Hematopoietic multipotent progenitor cell treated with erythropoietin and hydrocortisone succinate and interleukin-3 and kit ligand, for 4 days (in vitro differentiated cells): ENCODE data around the gene SLC6A19.
"Not testable (repeated sequence)": the region's sequence is repeated elsewhere in the genome, so short reads cannot be mapped to it uniquely, and the experiment has no call there.

ENCODE experiments used
- DNase-seq: peaks from one replicate; pipeline ENCODE4 v3.0.0-alpha.2; 2015

Gene SLC6A19

DNA sequence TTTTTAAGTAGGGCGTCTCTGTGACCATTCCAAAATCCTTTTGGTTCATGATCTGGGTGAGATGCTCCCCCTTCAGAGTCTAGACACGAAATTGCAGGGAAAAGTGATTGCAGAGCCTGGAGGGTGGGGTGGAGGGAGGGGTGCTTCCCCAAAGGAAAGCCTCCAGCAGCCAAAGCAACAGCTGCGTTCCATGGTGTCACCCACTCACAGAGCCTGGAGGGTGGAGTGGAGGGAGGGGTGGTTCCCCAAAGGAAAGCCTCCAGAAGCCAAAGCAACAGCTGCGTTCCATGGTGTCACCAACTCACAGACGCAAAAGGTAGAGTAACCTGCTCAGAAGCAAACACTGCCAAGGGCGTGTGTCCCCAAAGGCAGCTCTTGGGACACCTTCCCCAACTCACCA lies 46.4 kb downstream of the SLC6A19 start:
- no peak for DNase-seq

DNA sequence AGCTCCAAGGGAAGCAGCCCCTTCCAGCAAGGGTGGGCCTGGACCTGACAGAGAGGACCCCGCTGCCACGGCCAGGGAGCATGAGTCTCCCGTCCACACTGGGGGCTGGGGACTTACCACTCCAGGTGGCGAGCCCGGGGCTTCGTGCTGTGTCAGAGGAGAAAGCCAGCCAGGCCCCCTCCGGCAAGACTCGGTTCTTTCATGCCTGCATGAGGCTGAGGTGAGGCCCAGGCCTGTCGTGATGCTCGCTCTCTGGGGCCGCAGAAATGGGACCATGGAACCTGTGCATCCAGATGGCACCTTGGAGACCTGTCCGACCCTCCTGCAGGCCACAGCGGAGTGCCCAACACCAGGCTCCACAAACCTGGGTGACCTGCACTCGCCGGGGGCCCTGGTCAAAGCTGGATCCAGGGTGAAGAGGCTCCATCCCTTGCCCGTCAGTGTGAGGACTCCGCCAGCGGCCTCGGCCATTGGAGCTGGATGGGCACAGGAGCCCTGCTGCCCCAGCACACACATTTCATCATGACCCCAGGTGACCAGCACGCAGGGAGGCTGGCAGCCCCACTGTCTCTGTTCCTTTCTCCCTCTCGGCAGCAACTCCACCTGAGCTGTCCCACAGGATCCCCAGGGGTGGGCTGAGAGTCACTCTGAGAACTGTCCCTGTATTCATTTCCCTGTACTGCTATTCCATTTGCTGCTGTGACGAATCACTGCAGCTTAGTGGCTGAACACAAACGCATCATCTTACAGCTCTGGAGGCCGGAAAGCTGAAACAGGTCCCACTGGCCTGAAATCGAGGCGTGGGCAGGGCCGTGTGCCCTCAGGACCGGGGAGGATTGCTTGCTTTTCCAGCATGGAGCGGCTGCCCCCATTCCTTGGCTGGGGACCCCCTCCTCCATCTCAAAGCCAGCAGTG lies 48.2 kb downstream of the SLC6A19 start:
- DNase-seq = no peak

DNA sequence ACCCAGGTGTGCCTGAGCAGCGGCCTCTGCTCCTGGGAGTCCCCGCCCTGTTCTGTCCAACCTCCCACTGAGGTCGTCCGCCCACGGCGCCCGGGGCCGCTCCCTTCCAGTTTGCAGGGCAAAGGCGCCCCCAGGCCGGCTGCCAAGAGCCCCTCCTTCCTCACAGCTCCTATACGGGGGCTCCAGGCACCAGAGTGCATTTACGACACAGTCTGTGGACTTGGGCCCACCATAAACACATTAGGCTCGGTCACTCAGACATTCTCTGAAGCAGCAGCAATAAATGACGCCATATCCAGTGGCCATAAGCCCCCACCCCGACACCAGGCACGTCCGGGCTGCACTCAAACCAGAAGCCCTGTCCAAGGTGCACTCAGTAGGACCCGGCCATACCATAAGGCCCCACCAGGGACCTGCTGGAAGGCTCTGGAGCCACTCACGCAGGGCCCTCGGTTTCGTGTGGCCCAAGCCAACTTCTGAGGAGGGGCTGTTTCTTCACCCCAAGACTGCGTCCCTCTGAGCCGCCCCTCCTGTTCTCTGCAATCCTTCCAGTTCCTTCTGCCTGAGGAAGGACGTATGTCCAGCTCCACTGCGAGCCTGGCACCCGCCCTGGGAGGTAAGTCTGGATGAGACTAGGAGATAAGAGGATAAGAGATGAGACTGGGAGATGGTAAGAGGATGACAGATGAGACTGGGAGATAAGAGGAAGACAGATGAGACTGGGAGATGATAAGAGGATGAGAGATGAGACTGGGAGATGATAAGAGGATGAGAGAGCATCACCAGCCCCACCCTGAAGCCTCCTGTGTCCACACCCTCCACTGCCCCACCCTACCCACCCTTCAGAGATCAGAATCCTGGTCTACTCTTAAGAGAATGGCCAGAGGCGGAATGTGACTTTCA lies 50.5 kb downstream of the SLC6A19 start:
- no peak for DNase-seq

DNA sequence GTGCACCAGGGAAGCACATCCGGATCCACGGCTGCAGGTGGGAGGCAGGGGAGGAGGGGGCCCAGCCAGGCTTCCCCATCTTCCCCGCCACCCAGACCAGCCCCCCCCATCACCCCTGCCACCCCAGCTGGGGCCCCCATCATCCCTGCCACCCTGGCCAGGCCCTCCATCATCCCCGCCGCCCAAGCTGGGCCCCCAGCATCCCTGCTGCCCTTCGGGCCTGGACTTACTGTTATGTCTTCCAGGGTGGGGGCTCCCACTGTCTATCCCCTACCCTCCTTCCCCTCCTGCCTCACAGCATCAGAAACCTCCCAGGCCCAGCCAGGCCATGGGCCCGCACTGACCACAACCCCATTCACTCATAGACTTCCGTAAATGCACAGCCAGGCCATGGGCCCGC lies 51.3 kb downstream of the SLC6A19 start:
- no peak for DNase-seq

DNA sequence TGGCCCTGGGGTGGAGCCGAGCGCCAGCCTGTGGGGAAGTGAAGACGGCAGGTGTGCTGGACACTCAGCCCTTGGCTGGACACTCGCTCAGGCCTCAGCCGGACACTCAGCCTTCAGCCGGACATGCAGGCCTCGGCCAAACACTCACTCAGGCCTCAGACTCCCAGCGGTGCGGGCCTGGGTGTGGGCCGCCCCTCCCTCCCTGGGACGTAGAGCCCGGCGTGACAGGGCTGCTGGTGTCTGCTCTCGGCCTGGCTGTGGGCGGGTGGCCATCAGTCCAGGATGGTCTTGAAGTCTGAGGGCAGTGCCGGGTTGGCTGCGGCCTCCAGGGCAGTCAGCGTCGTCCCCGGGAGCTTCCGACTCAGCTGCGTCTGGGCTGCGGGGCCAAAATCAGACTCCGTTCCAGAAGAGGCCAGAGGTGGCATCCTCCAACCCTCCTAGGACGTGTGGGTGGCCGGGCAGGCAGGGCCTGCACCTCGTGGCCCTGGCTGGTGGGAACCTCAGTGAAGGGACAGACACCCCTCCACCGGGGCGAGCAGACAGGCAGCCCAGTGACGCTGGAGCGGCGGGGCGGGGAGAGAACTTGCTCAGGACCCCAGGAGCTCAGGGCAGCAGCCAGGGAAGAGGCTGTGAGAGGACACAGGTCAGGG lies 52.2 kb downstream of the SLC6A19 start:
- no peak for DNase-seq

DNA sequence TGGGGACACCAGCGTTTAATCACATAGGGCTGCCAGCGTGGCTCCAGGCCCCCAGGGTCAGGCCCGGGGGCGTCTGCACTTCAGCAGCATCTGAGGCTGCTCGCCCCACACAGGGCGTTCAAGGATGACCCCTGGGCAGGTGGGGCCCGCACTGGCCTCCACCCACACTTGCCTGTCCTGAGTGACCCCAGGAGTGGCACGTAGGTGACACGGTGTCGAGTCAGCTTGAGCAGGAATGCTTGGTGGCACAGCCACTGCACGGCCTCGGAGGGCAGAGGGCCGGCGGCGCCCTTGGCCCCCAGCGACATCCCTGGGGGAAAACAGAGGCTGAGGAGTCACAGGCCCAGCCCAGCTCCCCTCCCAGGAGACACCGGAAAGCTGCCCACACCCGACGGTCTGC lies 52.8 kb downstream of the SLC6A19 start:
- DNase-seq = no peak

DNA sequence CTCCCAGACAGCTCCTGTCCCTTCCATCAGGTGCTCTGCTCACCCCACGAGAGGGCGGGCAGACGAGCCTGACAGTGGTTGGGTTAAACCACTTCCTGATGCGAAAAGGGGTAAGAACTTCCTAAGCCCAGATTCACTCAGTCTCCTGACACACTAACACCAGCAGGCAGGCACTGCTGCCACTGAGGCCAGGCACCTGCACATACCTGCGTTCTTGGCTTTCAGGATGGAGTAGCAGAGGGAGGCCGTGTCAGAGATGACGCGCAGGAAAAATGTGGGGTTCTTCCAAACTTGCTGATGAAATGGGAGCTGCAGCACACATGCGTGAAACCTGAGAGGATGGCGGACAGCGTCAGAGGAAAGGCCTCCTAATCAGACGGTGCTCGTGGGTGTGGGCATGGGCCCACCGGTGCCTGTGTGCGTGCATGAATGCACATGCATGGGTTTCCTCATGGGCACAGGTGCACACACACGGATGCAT lies 53.7 kb downstream of the SLC6A19 start:
- no peak for DNase-seq

DNA sequence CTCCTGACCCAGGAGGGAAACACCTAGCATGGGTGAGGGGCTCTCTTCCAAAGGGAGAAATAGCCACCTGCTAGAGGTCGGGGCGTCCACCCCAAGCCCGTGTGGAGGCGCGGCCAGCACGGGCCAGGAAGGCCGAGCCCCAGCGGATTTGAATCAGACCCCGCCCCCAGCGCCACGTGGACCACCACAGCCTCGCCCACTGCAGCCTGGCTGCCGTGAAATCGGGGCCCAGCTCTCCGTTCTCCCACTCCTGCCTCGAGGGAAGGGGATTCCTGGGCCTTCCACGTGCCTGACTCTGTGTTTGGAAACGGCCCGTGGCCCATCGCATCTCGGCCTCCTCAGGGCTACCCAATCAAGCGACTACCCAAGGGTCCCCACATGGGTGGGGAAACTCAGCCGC lies 55.4 kb downstream of the SLC6A19 start:
- no peak for DNase-seq

DNA sequence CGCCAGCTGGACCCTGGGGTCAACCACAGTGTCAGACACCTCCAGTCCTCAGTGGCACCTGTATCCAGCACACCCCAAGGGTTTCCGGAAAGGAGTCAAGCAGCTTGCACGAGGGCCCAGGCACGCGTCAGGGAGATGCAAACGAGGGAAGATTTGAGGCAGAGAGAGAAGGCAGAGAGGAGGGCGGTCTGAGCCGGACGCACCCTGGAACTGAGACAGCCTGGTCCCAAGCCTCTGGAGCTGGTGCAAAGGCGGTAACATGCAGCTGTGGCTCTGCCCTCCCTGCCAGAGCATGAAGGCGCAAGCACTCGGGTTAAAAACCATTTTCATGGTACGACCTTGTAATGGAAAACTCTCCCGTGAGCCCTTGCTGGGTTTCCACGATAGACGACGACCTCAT lies 56.0 kb downstream of the SLC6A19 start:
- DNase-seq = no peak

DNA sequence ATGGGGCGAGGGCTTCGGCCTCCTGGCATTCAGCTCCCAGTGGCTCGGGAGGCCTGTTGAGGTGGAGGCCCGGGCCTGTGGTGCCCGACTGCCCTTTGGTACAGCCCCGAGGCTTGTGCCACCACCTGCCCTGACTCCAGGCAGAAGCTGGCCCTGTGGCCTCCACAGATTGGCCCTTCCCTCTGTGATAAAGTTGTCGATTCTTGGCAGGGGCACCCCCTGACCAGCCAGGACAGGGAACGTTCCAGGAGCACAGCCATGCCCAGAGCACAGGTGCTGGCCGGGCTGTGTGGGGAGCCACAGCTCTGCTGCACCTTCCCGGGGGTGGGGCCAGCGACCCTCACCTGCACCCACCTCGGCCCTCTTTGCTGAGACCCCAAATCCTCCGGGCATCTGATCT lies 56.4 kb downstream of the SLC6A19 start:
- DNase-seq = no peak

DNA sequence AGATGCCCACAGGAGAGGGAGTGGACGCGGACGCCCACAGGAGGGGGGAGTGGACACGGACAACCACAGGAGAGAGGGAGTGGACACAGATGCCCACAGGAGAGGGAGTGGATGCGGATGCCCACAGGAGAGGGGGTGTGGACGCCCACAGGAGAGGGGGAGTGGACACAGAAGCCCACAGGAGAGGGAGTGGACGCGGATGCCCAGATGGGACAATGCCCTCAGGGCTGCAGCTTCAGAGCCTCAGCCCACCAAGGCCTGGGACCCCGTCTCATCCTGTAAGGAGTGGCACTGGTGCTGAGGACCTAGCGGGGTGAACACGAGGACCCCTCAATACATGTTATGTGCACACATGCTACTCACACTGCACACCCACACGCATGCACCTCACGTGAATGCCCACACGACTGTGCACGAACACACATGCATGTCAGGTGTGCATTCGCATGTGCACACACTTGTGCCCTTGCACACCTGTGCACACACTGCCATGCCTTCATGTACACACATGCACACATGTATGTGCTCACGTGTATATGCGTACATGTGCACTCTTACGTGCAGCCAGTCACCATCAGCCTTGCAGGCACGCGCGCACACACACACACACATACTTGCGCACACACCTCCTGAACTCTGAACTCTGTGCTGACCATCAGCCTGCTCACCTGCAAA lies 58.5 kb downstream of the SLC6A19 start:
- DNase-seq = no peak

DNA sequence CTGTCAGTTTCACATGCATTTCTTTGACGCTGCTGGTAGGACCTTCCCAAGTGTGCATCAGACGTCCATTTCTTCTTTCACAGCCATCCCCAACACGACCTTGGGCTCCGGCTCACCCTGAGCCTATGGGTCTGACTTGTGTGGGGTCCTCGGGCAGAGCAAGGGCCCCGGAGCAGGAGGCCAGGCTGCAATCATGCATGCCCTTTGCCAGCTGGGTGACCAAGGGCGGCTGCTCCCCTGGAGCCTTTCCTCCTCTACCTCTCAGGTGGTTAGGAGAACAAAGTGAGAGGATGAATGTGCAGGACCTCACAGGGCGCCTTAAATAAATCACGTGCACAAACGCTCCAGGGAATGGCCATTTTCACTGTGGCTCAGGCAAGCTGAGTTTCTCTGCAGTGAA lies 60.2 kb downstream of the SLC6A19 start:
- no peak for DNase-seq

DNA sequence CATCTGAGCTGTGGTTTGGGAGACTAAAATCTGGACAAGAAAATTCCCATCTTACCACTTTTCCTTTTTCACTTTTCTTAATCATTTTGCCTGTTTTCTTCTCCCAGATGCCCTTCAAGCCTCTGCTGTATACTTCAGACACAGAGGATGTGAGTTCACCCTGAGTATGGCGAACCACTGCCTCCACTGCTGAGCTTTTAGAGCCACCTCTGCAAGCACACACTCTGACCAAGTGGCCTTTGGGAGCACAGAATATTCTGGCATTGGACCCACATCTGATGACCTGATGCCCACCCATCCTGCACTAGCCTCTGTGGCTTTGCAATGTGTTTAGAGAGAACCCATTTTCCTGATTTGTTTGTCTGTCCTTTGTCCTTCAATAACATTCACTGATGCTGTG lies 61.0 kb downstream of the SLC6A19 start:
- no peak for DNase-seq

DNA sequence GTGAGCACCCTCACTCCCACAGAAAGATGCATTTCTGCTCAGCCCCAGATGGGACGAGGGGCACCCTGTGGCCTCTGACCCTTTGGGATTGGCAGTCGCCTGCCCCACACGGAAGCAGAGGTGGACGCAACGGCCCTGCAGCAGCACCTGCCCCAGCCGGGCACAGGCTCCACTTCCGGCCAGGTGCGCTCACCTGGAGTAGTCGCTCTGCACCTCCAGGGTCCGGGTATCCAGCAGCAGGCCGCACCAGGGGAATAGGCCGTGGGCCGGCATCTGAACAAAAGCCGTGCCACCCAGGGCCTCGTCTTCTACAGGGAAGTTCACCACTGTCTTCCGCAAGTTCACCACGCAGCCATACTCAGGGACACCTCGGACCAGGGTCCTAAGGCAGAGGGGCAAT lies 62.8 kb downstream of the SLC6A19 start:
- DNase-seq = no peak

DNA sequence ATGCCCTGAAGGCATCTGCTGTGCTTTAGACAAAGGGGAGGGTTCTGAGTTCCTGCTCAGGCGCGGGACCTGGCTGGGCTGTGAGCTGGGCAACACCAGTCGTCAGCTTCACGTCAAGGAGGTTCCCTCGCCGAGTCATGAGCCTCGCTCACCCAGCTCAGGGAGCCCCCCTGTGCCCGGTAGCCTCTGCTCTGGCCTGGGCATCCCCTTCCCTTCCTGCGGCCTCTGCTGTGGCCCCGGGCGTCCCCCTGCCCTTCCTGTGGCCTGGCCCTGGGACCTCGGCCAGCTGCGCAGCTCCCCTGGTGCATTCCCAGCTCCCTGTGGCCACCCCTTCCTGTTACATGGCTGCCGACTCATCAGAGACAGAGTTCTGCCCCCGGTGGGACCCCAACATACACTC lies 63.6 kb downstream of the SLC6A19 start:
- DNase-seq = no peak

DNA sequence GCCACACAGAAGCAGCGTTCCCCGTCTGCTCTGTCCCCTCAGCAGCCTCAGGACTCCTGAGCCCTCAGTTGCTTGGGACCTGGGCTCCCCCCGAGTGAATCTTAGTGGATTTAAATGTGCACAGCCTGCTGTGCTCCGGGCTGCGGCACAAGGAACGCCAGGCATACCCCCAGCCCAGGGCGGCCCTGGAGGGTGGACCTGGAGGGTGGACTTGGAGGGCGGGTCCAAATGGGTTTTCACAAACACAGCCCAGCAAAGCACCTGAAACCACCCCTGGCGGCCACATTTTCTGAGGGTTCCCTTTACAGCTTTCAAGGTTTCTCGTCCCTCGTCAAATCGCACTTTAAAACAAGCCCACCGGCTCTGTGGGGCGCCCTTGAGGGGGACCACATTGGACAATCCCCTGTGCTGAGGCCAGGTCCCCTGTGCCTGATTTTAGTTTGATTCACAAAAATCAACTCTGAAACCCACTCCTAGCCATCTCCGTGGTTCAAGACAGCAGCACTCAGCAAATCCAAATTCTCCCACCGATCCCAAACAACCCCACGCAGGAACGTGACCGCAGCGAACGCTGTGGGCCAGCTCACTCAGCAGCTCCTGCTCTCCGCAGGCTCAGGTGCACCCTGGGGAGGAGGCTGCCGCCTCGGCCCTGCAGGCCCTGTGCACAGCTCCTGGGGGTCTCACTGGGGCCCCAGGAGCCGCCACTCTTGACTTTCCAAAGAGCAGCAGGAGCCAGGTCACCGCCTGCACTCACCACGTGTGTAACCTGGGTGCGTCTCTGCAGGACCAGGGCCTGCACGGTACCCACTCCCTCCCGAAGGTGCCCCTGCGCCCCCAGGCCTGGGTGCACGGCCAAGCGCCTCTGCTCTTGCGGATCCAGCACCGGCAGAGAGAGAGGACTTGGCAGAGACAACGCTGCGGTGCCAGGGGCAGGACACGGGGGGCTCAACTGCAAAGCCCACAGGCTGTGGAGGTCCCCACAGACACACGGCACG lies 64.4 kb downstream of the SLC6A19 start:
- DNase-seq = no peak

DNA sequence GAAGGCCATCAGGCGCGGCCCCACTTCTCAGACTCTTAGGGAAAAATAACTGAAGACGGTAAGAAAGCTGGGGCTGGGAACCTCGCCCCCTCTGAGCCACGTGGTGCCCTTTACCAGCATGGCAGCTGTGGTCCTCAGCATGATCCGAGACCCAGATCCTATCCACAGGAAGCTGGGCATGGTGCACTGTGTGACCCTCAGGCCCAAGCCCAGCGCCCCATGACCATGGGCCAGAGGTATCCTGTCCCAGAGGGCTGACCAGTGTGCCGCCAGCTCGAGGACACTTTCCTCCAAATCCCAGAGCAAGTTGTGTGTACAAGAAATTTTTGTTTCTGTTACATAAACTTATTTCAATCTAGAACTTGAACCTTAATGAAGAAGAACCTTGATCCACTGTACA lies 65.4 kb downstream of the SLC6A19 start:
- no peak for DNase-seq

DNA sequence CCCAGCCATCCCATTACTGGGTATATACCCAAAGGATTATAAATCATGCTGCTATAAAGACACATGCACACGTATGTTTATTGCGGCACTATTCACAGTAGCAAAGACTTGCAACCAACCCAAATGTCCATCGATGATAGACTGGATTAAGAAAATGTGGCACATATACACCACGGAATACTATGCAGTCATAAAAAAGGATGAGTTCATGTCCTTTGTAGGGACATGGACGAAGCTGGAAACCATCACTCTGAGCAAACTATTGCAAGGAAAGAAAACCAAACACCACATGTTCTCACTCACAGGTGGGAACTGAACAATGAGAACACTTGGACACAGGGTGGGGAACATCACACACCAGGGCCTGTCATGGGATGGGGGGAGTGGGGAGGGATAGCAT lies 66.1 kb downstream of the SLC6A19 start:
- not testable (repeated sequence) for DNase-seq

DNA sequence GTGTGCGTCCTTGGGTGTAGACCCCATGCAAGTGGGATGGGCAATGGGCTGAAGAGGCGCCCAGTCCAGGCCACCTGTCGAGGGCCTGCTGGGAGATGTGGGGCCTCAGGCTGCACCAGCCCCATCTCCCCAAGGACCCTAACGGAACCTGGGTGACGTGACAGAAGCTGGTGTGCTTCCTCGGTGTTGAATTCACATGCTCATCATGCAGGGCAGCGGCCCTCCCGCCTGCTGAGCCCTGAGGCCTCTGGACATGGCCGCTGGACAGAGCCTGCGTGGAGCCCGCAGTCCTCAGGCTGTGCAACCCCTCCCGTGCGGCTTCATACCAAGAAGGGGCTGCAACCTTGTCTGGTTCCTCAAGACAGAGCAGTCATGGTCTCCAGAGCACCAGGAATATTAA lies 66.7 kb downstream of the SLC6A19 start:
- DNase-seq = no peak

DNA sequence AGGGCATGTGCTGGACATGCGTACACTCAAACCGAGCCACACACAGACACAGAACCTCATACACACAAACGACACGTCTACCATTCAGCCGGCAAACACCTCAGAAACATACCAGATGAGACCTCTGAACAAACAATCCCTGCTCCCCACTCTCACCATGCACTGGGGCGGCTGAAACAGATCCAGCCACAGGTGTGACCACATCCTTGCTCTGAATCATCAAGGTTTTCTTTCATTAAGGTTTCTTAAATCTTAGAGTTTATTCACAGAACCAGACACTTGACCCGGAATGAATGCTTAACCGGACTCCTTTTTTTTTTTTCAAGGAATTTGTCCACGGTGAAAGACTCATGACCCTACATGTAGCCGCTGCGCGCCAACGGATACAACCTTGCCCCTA lies 67.3 kb downstream of the SLC6A19 start:
- no peak for DNase-seq

DNA sequence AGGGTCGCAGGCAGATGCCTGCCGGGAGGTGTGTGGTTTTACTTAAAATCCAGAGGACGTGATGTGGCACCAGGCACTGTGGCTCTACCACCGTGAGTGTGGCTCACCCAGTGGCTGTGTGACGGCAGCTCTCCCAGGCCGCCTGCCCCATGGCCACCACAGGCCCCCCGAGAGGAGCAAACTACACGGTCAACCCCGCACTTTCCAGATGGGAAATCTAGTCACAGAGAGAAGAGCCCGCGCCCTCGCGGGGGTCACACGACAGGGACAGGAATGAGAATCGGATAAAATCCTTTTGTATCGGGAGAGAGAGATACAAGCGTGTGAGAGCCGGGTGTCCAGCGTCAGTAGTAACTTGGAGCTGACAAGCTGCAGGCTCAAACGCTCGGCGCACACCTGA lies 69.0 kb downstream of the SLC6A19 start:
- DNase-seq = no peak
